ENCODE data around the gene PNMA8A.

The PNMA8A gene

GRCh38 chr19:46428239-46429135 lies 42.9 kb downstream of the PNMA8A start, which contains the start of gene PNMA8C:
Gene PNMA8C (minus strand): TSS chr19:46428936. CDS start chr19:46428359, 577 bp downstream.
- DNase-seq (ENCODE audit: low read depth in 1 of 2, low spot score in 1 of 2), result no peak

- DNase-seq (ENCODE audit: low read depth in 1 of 2, low spot score in 1 of 2), result no peak
Observed at GRCh38 chr19:46427518-46428045, 43.8 kb downstream of the PNMA8A start.

GRCh38 chr19:46426506-46427162 lies 44.7 kb downstream of the PNMA8A start:
- DNase-seq (ENCODE audit: low read depth in 1 of 2, low spot score in 1 of 2), result no peak

- DNase-seq (ENCODE audit: low read depth in 1 of 2, low spot score in 1 of 2), result no peak
Observed at GRCh38 chr19:46426035-46426505, 45.3 kb downstream of the PNMA8A start.

- DNase-seq (ENCODE audit: low read depth in 1 of 2, low spot score in 1 of 2), result no peak
Observed at GRCh38 chr19:46423188-46423587, 48.2 kb downstream of the PNMA8A start.

- DNase-seq (ENCODE audit: low read depth in 1 of 2, low spot score in 1 of 2), result no peak
Observed at GRCh38 chr19:46422344-46422743, 49.0 kb downstream of the PNMA8A start.

- no peak for DNase-seq (ENCODE audit: low read depth in 1 of 2, low spot score in 1 of 2)
Observed at GRCh38 chr19:46420056-46420455, 51.3 kb downstream of the PNMA8A start.

All from activated CD4-positive, alpha-beta T cell treated with anti-CD3 and anti-CD28 coated beads, Interleukin-2, amount 50 U/mL, for 24 hours (primary cell).